HG03108 (cell line): ENCODE data around the gene GRID1.

Experiments
- ATAC-seq: cut with Tn5 transposase; IDR thresholded peaks from one replicate; pipeline ENCODE4 v1.9.1; 2021; ENCODE audit warnings: moderate library complexity; ENCODE audit not compliant: unreplicated experiment

The GRID1 gene

GRCh38 chr10:85791818-85792532 is 574.6 kb downstream of the GRID1 start:
- ATAC-seq, result no peak

- ATAC-seq, result no peak
Observed at GRCh38 chr10:85789982-85790789, 576.4 kb downstream of the GRID1 start.

DNA sequence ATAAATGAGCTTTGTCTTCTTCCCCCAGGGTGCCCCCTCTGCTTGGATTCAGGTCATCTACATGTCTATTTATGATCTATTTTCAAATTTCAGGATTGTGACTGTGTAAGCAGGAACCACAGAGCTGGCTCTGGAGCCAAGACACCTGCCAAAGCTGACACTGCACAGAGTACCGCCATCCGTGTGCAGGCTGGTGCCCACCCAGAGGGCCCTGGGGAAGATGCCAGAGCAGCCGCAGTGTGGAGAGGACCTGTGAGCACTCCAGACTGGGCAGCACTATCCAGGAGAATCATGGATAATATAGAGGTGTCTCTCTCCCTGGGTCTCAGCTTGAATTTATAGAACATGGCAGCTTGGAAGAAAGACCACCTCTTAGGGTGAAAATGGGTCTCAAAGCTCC is 577.5 kb downstream of the GRID1 start:
- no peak for ATAC-seq

GRCh38 chr10:85788570-85788969 is 578.0 kb downstream of the GRID1 start:
- ATAC-seq, result no peak

GRCh38 chr10:85787881-85788280 is 578.7 kb downstream of the GRID1 start:
- ATAC-seq, result no peak

- ATAC-seq, result no peak
Observed at GRCh38 chr10:85787393-85787792, 579.2 kb downstream of the GRID1 start.

- no peak for ATAC-seq
Observed at GRCh38 chr10:85786401-85786899, 580.1 kb downstream of the GRID1 start.

- ATAC-seq, result no peak
Observed at GRCh38 chr10:85784792-85785191, 581.8 kb downstream of the GRID1 start.

GRCh38 chr10:85781404-85781803 is 585.2 kb downstream of the GRID1 start:
- no peak for ATAC-seq

DNA sequence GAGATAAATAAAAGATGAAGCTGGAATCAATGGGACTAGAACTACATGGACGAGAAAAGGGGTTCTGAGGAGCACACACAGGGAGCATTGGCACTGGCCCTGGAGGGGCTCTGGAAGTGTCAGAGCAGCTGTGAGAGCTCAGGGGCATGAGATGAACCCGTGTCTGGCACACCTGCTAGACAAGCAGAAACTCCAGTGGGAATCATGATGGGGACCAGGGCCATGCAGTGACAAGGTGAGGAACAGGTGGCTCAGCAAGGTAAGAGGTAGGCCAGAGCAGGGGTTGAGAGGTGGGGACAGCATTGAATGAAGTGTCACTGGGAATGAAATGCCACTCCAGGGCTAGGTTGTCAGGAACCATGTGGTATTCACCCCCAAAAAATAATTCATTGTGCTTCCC is 588.5 kb downstream of the GRID1 start:
- ATAC-seq, result no peak

DNA sequence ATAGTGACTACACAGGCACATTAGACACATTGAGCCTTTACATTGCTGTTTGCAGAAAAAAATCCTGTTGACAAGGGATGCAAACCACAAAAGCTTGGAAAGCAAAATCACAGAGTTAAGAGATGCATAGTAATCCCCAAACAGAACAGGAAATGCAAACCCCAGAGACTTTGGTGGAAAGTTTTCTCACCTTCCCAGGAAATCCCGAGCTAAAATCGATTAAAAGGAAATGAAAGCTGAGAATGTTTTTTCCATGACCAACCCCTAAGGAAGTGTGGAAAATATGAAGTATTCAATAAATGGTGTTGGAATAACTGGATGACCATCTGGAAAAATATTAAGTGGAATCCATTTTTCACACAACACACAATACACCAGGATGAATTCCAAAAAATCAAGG is 598.7 kb downstream of the GRID1 start:
- no peak for ATAC-seq

DNA sequence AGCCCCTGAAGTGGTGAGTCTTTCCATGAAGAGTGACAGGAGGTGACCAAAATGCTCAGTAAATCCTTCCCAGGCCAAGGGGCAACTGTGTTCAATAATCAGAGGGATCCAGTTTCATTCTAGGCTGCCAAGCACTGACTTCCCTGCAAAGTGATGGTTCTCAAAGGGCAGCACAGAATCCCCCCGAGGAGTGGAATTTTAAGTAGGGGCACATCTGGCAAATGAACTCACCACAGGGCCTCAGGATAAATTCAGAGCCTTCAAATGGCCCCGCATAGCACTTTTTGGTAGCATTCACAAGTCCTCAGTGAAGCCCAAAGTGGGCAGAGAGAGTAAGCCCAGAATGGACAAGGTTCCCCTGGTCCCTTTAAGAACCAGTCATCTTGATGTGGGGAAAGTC is 602.5 kb downstream of the GRID1 start:
- ATAC-seq, result no peak

- ATAC-seq, result no peak
Observed at GRCh38 chr10:85761906-85762445, 604.6 kb downstream of the GRID1 start.

GRCh38 chr10:85741626-85742300 is 624.8 kb downstream of the GRID1 start:
- ATAC-seq, result peak; percentile 84

- no peak for ATAC-seq
Observed at GRCh38 chr10:85735997-85736396, 630.6 kb downstream of the GRID1 start.

DNA sequence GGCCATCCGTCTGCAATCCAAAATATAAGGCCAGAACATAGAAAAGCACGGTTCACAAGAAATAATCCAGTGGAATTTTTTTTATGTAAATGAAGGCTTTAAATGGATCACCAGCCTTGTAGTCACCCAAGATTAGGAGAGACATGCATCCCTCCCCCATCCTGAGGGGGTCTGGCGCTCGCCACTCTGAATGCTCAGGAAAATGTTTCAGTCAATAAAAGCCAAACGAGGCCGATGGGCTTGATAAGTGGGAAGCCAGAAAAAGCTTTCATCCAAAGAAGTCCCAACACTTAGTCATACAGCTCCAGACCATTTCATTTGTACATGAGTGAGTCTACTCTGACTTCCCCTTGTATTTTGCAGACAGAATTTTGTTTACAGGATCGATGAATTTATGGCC is 631.8 kb downstream of the GRID1 start:
- ATAC-seq, result no peak

DNA sequence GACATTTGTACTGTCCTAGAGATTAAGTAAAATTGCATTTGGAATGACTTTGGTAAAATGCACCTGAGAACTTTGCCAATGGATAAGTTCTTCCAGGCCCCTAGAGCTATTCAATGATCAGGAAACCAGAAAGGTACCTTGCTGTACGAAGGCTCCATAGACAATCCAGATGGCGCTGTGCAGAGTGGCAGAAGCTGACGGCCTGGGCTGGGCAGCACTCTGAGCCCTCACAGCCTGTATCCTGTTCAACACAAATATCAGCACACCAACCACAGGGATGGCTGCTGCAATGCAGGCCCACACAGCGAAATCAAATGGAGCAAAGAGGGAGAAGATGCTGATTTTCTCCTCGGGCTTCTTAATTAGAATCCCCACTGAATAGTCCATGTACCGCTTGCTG is 642.4 kb downstream of the GRID1 start:
- no peak for ATAC-seq

GRCh38 chr10:85720931-85721590 is 645.5 kb downstream of the GRID1 start:
- no peak for ATAC-seq

DNA sequence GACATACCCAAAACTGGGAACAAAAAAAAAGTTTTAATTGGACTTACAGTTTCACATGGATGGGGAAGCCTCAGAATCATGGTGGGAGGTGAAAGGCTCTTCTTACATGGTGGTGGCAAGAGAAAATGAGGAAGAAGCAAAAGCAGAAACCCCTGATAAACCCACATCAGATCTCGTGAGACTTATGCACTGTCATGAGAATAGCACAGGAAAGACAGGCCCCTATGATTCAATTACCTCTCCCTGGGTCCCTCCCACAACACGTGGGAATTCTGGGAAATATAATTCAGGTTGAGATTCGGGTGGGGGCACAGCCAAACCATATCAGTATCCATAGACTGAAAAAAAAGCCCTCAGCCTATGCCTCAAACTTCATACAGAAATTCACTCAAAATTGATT is 647.2 kb downstream of the GRID1 start:
- ATAC-seq, result no peak

GRCh38 chr10:85713885-85714284 is 652.7 kb downstream of the GRID1 start:
- no peak for ATAC-seq

DNA sequence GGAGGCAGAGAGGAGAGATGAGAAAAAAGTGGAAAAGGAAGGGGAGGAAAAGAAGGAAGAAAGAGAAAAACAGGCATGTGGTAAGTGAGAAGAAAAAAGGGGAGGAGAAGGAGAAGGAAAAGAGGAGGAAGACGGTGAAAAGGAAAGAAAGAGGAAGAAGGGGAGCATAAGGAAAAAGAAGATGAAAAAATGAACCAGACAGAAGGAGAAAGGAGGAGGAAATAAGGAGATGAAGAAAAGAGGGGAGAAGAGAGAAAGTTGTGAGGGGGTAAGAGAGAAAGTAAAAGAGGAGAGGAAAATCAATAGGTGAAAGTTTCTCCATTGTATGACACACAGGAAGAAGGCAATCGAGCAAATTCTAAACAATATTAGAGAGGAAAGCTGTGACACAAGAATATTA is 663.8 kb downstream of the GRID1 start:
- no peak for ATAC-seq
